Activated gamma-delta T cell (primary cell): Measurements from ENCODE around the gene COL4A5.

Source experiments
- DNase-seq: peaks from one replicate; lab custom pipeline; 2025; lab: John Stamatoyannopoulos, UW

COL4A5 gene

GRCh38 chrX:108641589-108642272 is 202.1 kb downstream of the COL4A5 start:
- DNase-seq = no peak

GRCh38 chrX:108642273-108642628 is 202.6 kb downstream of the COL4A5 start:
- no peak for DNase-seq

GRCh38 chrX:108664701-108665100 is 225.1 kb downstream of the COL4A5 start:
- no peak for DNase-seq

GRCh38 chrX:108666101-108666500 is 226.5 kb downstream of the COL4A5 start:
- no peak for DNase-seq

GRCh38 chrX:108671526-108671925 is 231.9 kb downstream of the COL4A5 start:
- DNase-seq = no peak

GRCh38 chrX:108696690-108697089 is 257.1 kb downstream of the COL4A5 start:
- DNase-seq = no peak

- no peak for DNase-seq
Observed at GRCh38 chrX:108699368-108699767, 259.7 kb downstream of the COL4A5 start.

- no peak for DNase-seq
Observed at GRCh38 chrX:108701633-108702032, 262.0 kb downstream of the COL4A5 start.

- no peak for DNase-seq
Observed at GRCh38 chrX:108702530-108702929, 262.9 kb downstream of the COL4A5 start.

- DNase-seq = no peak
Observed at GRCh38 chrX:108704839-108705238, 265.2 kb downstream of the COL4A5 start.

- no peak for DNase-seq
Observed at GRCh38 chrX:108712886-108713285, 273.2 kb downstream of the COL4A5 start.

GRCh38 chrX:108722561-108722960 is 282.9 kb downstream of the COL4A5 start:
- no peak for DNase-seq

GRCh38 chrX:108726748-108727147 is 287.1 kb downstream of the COL4A5 start:
- no peak for DNase-seq

- DNase-seq = no peak
Observed at GRCh38 chrX:108731153-108731552, 291.5 kb downstream of the COL4A5 start.

GRCh38 chrX:108732630-108733321 is 293.1 kb downstream of the COL4A5 start:
- no peak for DNase-seq

GRCh38 chrX:108734426-108734825 is 294.8 kb downstream of the COL4A5 start:
- no peak for DNase-seq

GRCh38 chrX:108735091-108735678 is 295.5 kb downstream of the COL4A5 start:
- no peak for DNase-seq

- DNase-seq = no peak
Observed at GRCh38 chrX:108735679-108736508, 296.3 kb downstream of the COL4A5 start.

- DNase-seq = no peak
Observed at GRCh38 chrX:108736509-108737479, 297.2 kb downstream of the COL4A5 start, which contains the start of gene IRS4. Gene IRS4, minus strand, starts transcription at chrX:108736563.

- no peak for DNase-seq
Observed at GRCh38 chrX:108737754-108738153, 298.1 kb downstream of the COL4A5 start.

- DNase-seq = no peak
Observed at GRCh38 chrX:108740299-108740774, 300.7 kb downstream of the COL4A5 start.
